ENCODE measurements around the gene SP6. TPM values are rescaled to one million over a fixed set of nuclear protein-coding genes. Genes with fewer than 3 reads are reported as not detected.
A peak's percentile ranks its signal among the peaks of the same experiment; 100 is the strongest.

The SP6 gene
- total RNA-seq: 0.05 and 0.16 TPM in 2 replicates
- polyA plus RNA-seq (2012): 0.05 TPM

GRCh38 chr17:47850692-47851573 is at the start of gene SP6:
TSS of gene SP6 (minus strand) at chr17:47851163. CDS start at chr17:47848429, 2,734 bp downstream.
- peak; percentile 49 for DNase-seq (ENCODE audit: low read depth)

GRCh38 chr17:47899643-47900042 is 48.7 kb upstream of the SP6 start:
- DNase-seq (ENCODE audit: low read depth): peak; percentile 31

- no peak for DNase-seq (ENCODE audit: low read depth)
These were observed 47.3 kb upstream of the SP6 start for GRCh38 chr17:47898241-47898640.

- DNase-seq (ENCODE audit: low read depth): no peak
These were observed 46.6 kb upstream of the SP6 start for GRCh38 chr17:47897561-47897960.

- peak; percentile 38 for DNase-seq (ENCODE audit: low read depth)
These were observed 45.9 kb upstream of the SP6 start for GRCh38 chr17:47896672-47897490.

GRCh38 chr17:47895856-47896671 is 45.1 kb upstream of the SP6 start, which contains the start of gene SP2:
TSS of gene SP2 (plus strand) at chr17:47896236. CDS start at chr17:47896287, 51 bp downstream.
- peak; percentile 100 for DNase-seq (ENCODE audit: low read depth)

GRCh38 chr17:47895347-47895855 is 44.4 kb upstream of the SP6 start:
- peak; percentile 60 for DNase-seq (ENCODE audit: low read depth)

- DNase-seq (ENCODE audit: low read depth): no peak
These were observed 43.8 kb upstream of the SP6 start for GRCh38 chr17:47894498-47895346.

- no peak for DNase-seq (ENCODE audit: low read depth)
These were observed 40.7 kb upstream of the SP6 start for GRCh38 chr17:47891545-47892088.

GRCh38 chr17:47889734-47890529 is 39.0 kb upstream of the SP6 start:
- peak; percentile 75 for DNase-seq (ENCODE audit: low read depth)

- DNase-seq (ENCODE audit: low read depth): no peak
These were observed 37.3 kb upstream of the SP6 start for GRCh38 chr17:47888293-47888692.

- DNase-seq (ENCODE audit: low read depth): no peak
These were observed 34.2 kb upstream of the SP6 start for GRCh38 chr17:47884905-47885730.

- no peak for DNase-seq (ENCODE audit: low read depth)
These were observed 33.4 kb upstream of the SP6 start for GRCh38 chr17:47884427-47884740.

GRCh38 chr17:47883589-47884426 is 32.8 kb upstream of the SP6 start:
- no peak for DNase-seq (ENCODE audit: low read depth)

GRCh38 chr17:47882695-47883588 is 32.0 kb upstream of the SP6 start:
- no peak for DNase-seq (ENCODE audit: low read depth)

GRCh38 chr17:47882247-47882646 is 31.3 kb upstream of the SP6 start:
- peak; percentile 60 for DNase-seq (ENCODE audit: low read depth)

Measured in myocyte (in vitro differentiated cells).